ENCODE measurements around the gene ENDOV.

- no peak for TF ChIP-seq CTCF (IDR thresholded peaks at IDR 0.05)
- no peak for TF ChIP-seq POLR2A (IDR thresholded peaks at IDR 0.05)
Measured at GRCh38 chr17:80441133-80441578, 26.2 kb downstream of the ENDOV start.

Data from body of pancreas (tissue), 4 donors.